Right lobe of liver (tissue), 4 donors: Measurements from ENCODE around the gene LPCAT1.

Source experiments
- POLR2A ChIP-seq: fragments of 450-650 bp; IDR thresholded peaks from one replicate; pipeline ENCODE4 v1.6.1; 2017; ENCODE audit warnings: antibody characterized with exemption, mild to moderate bottlenecking
- TF ChIP-seq, protein P1 (sequence below), 4 donors: fragments of 200-600 bp in 3 of 4; fragments of 450-650 bp in 1 of 4; IDR thresholded peaks; one replicate each; pipeline versions ENCODE4 v1.5.1 to v1.8.0; 2016 to 2022; ENCODE audit warnings: antibody characterized with exemption in 4 of 4, mild to moderate bottlenecking in 2 of 4
- donor health status: DM: no; HTN: no; CAD: no.
- donor health status: DM: no; HTN: no; CAD: no.
- donor health status: DM: no; HTN: yes; CAD: no.

DNA sequence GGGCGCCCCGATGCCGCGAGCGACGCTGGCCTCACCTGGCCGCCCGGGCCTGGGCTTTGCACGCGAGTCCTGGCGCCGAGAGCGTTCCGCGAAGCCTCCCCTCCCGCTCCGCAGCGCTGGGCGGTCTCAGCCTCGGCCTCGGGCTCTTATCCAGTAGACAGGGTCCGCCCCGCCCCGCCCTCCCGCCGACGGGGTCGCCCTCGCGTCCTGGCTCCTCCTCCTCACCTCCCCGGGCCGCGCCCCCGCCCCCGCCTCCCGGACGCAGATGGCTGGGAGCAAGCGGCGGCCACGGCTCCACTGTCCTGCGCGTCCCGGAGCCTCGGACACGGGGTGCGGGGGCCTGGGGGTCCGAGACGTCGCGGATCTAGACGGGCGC is 78.5 kb downstream of the LPCAT1 start, which contains the start of gene SLC6A3:
- TF ChIP-seq POLR2A: no peak
- TF ChIP-seq, protein P1, sequence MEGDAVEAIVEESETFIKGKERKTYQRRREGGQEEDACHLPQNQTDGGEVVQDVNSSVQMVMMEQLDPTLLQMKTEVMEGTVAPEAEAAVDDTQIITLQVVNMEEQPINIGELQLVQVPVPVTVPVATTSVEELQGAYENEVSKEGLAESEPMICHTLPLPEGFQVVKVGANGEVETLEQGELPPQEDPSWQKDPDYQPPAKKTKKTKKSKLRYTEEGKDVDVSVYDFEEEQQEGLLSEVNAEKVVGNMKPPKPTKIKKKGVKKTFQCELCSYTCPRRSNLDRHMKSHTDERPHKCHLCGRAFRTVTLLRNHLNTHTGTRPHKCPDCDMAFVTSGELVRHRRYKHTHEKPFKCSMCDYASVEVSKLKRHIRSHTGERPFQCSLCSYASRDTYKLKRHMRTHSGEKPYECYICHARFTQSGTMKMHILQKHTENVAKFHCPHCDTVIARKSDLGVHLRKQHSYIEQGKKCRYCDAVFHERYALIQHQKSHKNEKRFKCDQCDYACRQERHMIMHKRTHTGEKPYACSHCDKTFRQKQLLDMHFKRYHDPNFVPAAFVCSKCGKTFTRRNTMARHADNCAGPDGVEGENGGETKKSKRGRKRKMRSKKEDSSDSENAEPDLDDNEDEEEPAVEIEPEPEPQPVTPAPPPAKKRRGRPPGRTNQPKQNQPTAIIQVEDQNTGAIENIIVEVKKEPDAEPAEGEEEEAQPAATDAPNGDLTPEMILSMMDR (IDR thresholded peaks at IDR 0.05): no peak
